Epithelial cell of proximal tubule (primary cell): ENCODE results near the gene LDAF1. TPM values are rescaled to one million over a fixed set of nuclear protein-coding genes. Genes with fewer than 3 reads are reported as not detected.

Source experiments
- DNase-seq: peaks from one replicate; pipeline ENCODE4 v3.0.0-alpha.2; 2011; ENCODE audit warnings: low read depth
- H3K4me3 ChIP-seq: 2 replicates; pipeline ENCODE4 v1.5.1; 2011; ENCODE audit warnings: low read depth, mild to moderate bottlenecking, low read length
- total RNA-seq: library from RNA; depleted of rRNA; stranded (reverse); fragments of >200 nt; gene quantifications from 2 replicates; pipeline ENCODE4 v1.2.3, GENCODE V29; 2015
- TF ChIP-seq, protein P1 (sequence below): conservative IDR thresholded peaks from 2 replicates; pipeline ENCODE4 v1.5.1; 2012; ENCODE audit warnings: low read depth, mild to moderate bottlenecking, low read length

LDAF1 gene
- total RNA-seq, 1 donor from 2014 or later = 55.3 TPM

- DNase-seq = no peak
- TF ChIP-seq, protein P1, sequence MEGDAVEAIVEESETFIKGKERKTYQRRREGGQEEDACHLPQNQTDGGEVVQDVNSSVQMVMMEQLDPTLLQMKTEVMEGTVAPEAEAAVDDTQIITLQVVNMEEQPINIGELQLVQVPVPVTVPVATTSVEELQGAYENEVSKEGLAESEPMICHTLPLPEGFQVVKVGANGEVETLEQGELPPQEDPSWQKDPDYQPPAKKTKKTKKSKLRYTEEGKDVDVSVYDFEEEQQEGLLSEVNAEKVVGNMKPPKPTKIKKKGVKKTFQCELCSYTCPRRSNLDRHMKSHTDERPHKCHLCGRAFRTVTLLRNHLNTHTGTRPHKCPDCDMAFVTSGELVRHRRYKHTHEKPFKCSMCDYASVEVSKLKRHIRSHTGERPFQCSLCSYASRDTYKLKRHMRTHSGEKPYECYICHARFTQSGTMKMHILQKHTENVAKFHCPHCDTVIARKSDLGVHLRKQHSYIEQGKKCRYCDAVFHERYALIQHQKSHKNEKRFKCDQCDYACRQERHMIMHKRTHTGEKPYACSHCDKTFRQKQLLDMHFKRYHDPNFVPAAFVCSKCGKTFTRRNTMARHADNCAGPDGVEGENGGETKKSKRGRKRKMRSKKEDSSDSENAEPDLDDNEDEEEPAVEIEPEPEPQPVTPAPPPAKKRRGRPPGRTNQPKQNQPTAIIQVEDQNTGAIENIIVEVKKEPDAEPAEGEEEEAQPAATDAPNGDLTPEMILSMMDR = peak; percentile 75
- H3K4me3 ChIP-seq = no peak overlapping the region
Observed at GRCh38 chr16:21156767-21157467, 1.6 kb upstream of the LDAF1 start.

- no peak for DNase-seq
- TF ChIP-seq, protein P1 = no peak
- no peak overlapping the region for H3K4me3 ChIP-seq
Observed at GRCh38 chr16:21157632-21158031, 842 bp upstream of the LDAF1 start.

DNA sequence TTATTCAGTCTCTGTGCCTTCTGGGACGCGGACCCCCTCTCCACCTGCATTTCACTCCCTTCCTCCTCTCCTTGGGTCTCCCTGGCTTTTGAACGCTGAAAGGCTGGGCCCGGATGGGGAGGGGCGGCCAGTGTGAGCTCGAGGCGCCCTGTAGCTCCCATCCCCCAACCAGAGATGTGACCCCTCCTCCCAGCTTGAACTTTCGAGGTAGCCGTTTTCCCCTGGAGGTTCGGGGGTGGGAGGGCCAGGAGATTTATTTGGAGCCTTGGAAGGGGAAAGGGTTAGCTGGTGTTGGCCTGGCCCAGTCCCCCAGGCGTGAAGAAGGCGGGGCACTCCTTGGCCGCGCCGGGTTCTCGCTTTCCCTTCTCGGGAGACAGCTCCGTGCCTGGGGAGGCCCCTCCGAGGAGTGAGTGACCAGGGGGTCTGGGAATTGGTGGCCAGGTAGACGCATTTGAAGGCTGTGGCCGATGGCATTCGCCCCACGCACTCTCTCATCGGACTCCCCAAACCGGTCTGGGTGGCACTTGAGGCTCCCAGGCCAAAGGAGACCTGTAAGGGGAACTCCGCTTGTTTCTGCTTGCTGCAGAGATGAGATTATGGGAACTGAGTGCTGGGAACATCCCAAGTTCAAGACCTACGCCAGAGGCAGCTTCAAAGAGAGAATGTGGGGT, 942 bp downstream of the LDAF1 start:
- TF ChIP-seq, protein P1 = no peak
- DNase-seq = no peak
- H3K4me3 ChIP-seq = peak overlapping the region; percentile 78

DNA sequence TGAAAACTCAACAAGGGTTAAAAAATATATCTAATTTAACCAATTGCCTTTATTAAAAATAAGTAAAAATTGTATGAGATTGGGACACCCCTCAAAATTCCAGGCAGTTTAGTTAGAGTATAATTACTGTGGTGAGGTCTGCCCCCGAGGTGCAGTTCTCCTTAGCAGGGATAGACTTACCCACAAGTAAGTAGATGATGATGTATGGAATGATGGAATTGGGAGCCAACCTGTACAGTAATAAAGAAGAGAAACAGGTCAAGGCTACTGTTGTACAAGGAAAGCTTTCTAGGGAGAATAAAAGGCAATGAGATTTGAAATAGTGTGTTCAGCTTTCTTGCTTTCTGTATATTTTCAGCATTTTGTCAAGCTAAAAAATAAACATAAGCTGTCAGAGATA, 1.8 kb downstream of the LDAF1 start:
- no peak overlapping the region for H3K4me3 ChIP-seq
- TF ChIP-seq, protein P1 = no peak
- DNase-seq = no peak

DNA sequence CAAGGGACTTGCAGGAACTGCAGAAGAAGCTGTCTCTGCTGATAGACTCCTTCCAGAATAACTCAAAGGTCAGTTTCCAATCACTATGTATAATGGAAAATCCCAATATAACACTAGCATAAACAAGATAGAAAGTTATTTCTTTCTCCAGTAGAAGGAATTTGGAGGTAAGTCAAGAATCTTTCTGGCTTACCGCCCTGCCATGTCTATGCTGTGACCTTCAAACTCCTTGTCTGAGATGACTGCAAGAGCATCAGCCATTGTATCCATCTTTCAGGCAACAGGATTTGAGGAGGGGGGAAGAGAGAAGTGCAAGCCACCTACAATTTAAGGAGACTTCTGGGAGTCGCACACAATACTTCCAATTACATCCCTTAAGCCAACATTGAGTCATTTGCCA, 2.7 kb downstream of the LDAF1 start:
- no peak for DNase-seq
- TF ChIP-seq, protein P1 = no peak
- no peak overlapping the region for H3K4me3 ChIP-seq

- TF ChIP-seq, protein P1 = no peak
- H3K4me3 ChIP-seq = no peak overlapping the region
- no peak for DNase-seq
Observed at GRCh38 chr16:21162661-21163151, 4.2 kb downstream of the LDAF1 start.
